WTC11 (cell line): Measurements from ENCODE around the gene DYNLL2. TPM values are rescaled to one million over a fixed set of nuclear protein-coding genes. Genes with fewer than 3 reads are reported as not detected.

Experiments used
- ATAC-seq: fragments of 200-7000 bp; cut with Tn5 transposase; 2 replicates; pipeline ENCODE4 v1.10.0; 2021; ENCODE audit warnings: mild to moderate bottlenecking, moderate library complexity
- CTCF ChIA-PET: fragments of 300-600 bp; sonication (Branson Sonifier 250); formaldehyde crosslinking; loops from one replicate; lab custom pipeline; 2021; ENCODE audit warnings: antibody characterized with exemption; lab: Charles Lee
- POLR2A ChIA-PET: fragments of 350-600 bp; sonication (Branson Sonifier 250); formaldehyde crosslinking; loops from one replicate; lab custom pipeline; 2021; ENCODE audit warnings: antibody characterized with exemption; lab: Charles Lee
- DNase-seq: peaks from one replicate; pipeline ENCODE4 v3.0.0; 2021; ENCODE audit warnings: low spot score
- H3K27ac Mint-ChIP-seq: 2 replicates; pipeline ENCODE4 v1.8.0; 2021; ENCODE audit warnings: mixed read lengths
- H3K27me3 Mint-ChIP-seq: 2 replicates; pipeline ENCODE4 v1.8.0; 2021; ENCODE audit warnings: low read depth, mild to moderate bottlenecking, moderate library complexity, mixed read lengths
- H3K36me3 Mint-ChIP-seq: 2 replicates; pipeline ENCODE4 v1.8.0; 2021; ENCODE audit warnings: mixed read lengths
- H3K4me1 Mint-ChIP-seq: 2 replicates; pipeline ENCODE4 v1.8.0; 2022; ENCODE audit warnings: mixed read lengths
- H3K4me3 Mint-ChIP-seq: 2 replicates; pipeline ENCODE4 v1.8.0; 2021; ENCODE audit warnings: mild to moderate bottlenecking, moderate library complexity, mixed read lengths
- H3K9me3 Mint-ChIP-seq: 2 replicates; pipeline ENCODE4 v1.8.0; 2021; ENCODE audit warnings: mixed read lengths
- ATF1 ChIP-seq: sonication (generic); formaldehyde crosslinking; IDR thresholded peaks from 2 replicates; pipeline ENCODE4 v1.8.1; 2023; ENCODE audit warnings: mild to moderate bottlenecking, moderate library complexity, missing genetic modification reagents
- CREB1 ChIP-seq: sonication (generic); formaldehyde crosslinking; IDR thresholded peaks from 2 replicates; pipeline ENCODE4 v1.8.0; 2023; ENCODE audit warnings: mild to moderate bottlenecking, missing genetic modification reagents
- CREM ChIP-seq: sonication (generic); formaldehyde crosslinking; IDR thresholded peaks from 2 replicates; pipeline ENCODE4 v1.8.1; 2022; ENCODE audit warnings: mild to moderate bottlenecking, missing genetic modification reagents, moderate library complexity
- E2F5 ChIP-seq: sonication (generic); formaldehyde crosslinking; IDR thresholded peaks from 2 replicates; pipeline ENCODE4 v1.8.1; 2022; ENCODE audit warnings: mild to moderate bottlenecking, moderate library complexity, missing genetic modification reagents
- FOXP1 ChIP-seq: sonication (generic); formaldehyde crosslinking; IDR thresholded peaks from 2 replicates; pipeline ENCODE4 v1.8.0; 2022; ENCODE audit warnings: missing genetic modification reagents, mild to moderate bottlenecking, moderate library complexity, borderline replicate concordance
- GABPB1 ChIP-seq: sonication (generic); formaldehyde crosslinking; IDR thresholded peaks from 2 replicates; pipeline ENCODE4 v1.8.1; 2023; ENCODE audit warnings: mild to moderate bottlenecking, missing genetic modification reagents
- GRHL2 ChIP-seq: fragments of 250-450 bp; sonication (Bioruptor Pico); IDR thresholded peaks from 2 replicates; pipeline ENCODE4 v1.8.0; 2022; ENCODE audit warnings: mild to moderate bottlenecking, moderate library complexity; ENCODE audit not compliant: insufficient replicate concordance, severe bottlenecking
- HMGA2 ChIP-seq: fragments of 250-450 bp; sonication (Bioruptor Pico); IDR thresholded peaks from 2 replicates; pipeline ENCODE4 v1.4.0; 2021; ENCODE audit warnings: mild to moderate bottlenecking, moderate library complexity
- HMGXB4 ChIP-seq: sonication (generic); formaldehyde crosslinking; IDR thresholded peaks from 2 replicates; pipeline ENCODE4 v1.8.1; 2023; ENCODE audit warnings: mild to moderate bottlenecking, moderate library complexity, missing genetic modification reagents
- JUN ChIP-seq: sonication (generic); formaldehyde crosslinking; IDR thresholded peaks from 2 replicates; pipeline ENCODE4 v1.8.0; 2023; ENCODE audit warnings: mild to moderate bottlenecking, missing genetic modification reagents
- KAT7 ChIP-seq: sonication (generic); formaldehyde crosslinking; IDR thresholded peaks from 2 replicates; pipeline ENCODE4 v1.8.1; 2023; ENCODE audit warnings: missing genetic modification reagents, mild to moderate bottlenecking, borderline replicate concordance
- NFE2L1 ChIP-seq: sonication (generic); formaldehyde crosslinking; IDR thresholded peaks from 2 replicates; pipeline ENCODE4 v1.8.1; 2023; ENCODE audit warnings: missing genetic modification reagents
- NFYB ChIP-seq: sonication (generic); formaldehyde crosslinking; conservative IDR thresholded peaks from 2 replicates; pipeline ENCODE4 v1.8.0; 2022; ENCODE audit warnings: low read depth, missing genetic modification reagents
- PRRX2 ChIP-seq: fragments of 250-450 bp; sonication (Bioruptor Pico); IDR thresholded peaks from 2 replicates; pipeline ENCODE4 v1.8.0; 2021; ENCODE audit warnings: mild to moderate bottlenecking
- RELA ChIP-seq: sonication (generic); formaldehyde crosslinking; IDR thresholded peaks from 2 replicates; pipeline ENCODE4 v1.8.1; 2022; ENCODE audit warnings: missing genetic modification reagents, mild to moderate bottlenecking, borderline replicate concordance
- SMAD4 ChIP-seq: sonication (generic); formaldehyde crosslinking; IDR thresholded peaks from 2 replicates; pipeline ENCODE4 v1.8.0; 2022; ENCODE audit warnings: mild to moderate bottlenecking, missing genetic modification reagents
- SOX15 ChIP-seq: fragments of 250-450 bp; sonication (Bioruptor Pico); IDR thresholded peaks from 2 replicates; pipeline ENCODE4 v1.9.0; 2021; ENCODE audit warnings: mild to moderate bottlenecking
- TCF7 ChIP-seq: sonication (generic); formaldehyde crosslinking; IDR thresholded peaks from 2 replicates; pipeline ENCODE4 v1.8.0; 2022; ENCODE audit warnings: mild to moderate bottlenecking, low read depth, missing genetic modification reagents, moderate library complexity
- TP53 ChIP-seq: sonication (generic); formaldehyde crosslinking; IDR thresholded peaks from 2 replicates; pipeline ENCODE4 v1.8.1; 2023; ENCODE audit warnings: mild to moderate bottlenecking, missing genetic modification reagents
- USF1 ChIP-seq: sonication (generic); formaldehyde crosslinking; IDR thresholded peaks from 2 replicates; pipeline ENCODE4 v1.8.0; 2022; ENCODE audit warnings: mild to moderate bottlenecking, missing genetic modification reagents
- ZNF121 ChIP-seq: sonication (generic); formaldehyde crosslinking; IDR thresholded peaks from 2 replicates; pipeline ENCODE4 v1.8.0; 2023; ENCODE audit warnings: missing genetic modification reagents
- ZNF317 ChIP-seq: sonication (generic); formaldehyde crosslinking; IDR thresholded peaks from 2 replicates; pipeline ENCODE4 v1.8.1; 2023; ENCODE audit warnings: low read depth, mild to moderate bottlenecking, moderate library complexity, missing genetic modification reagents, borderline replicate concordance
- ZNF416 ChIP-seq: fragments of 250-450 bp; sonication (Bioruptor Pico); IDR thresholded peaks from 2 replicates; pipeline ENCODE4 v1.9.0; 2021; ENCODE audit warnings: mild to moderate bottlenecking, inconsistent platforms
- ZNF512 ChIP-seq: sonication (generic); formaldehyde crosslinking; IDR thresholded peaks from 2 replicates; pipeline ENCODE4 v1.8.1; 2022; ENCODE audit warnings: missing genetic modification reagents, borderline replicate concordance
- total RNA-seq: library from RNA; stranded (reverse); gene quantifications from 3 replicates; pipeline ENCODE4 v1.2.3, GENCODE V29; 2021
- TF ChIP-seq, protein P1 (sequence below): sonication (generic); formaldehyde crosslinking; IDR thresholded peaks from 2 replicates; pipeline ENCODE4 v1.8.1; 2023; ENCODE audit warnings: mild to moderate bottlenecking, missing genetic modification reagents
- TF ChIP-seq, protein P2 (sequence below): sonication (generic); formaldehyde crosslinking; conservative IDR thresholded peaks from 2 replicates; pipeline ENCODE4 v1.8.1; 2022; ENCODE audit warnings: mild to moderate bottlenecking, missing genetic modification reagents

DYNLL2 gene
- total RNA-seq, 1 experiment from 2014 or later = 34.6 TPM

DNA sequence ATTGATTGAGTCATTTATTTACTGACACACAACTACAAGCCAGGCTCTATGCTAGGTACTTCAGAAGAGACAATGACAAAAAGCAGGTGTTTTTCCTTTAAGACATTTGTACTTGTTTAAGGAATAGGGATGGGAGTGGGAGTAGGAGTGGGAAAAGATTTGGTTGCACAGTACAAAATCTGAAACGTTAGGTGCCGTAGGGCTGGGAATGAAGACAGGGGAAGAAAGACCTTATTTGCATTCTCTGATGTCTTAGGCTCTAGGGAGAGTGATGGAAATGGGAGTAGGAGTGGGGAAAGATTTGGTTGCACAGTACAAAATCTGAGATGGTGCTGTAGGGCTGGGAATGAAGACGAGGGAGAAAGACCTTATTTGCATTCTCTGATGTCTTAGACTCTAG lies 36.3 kb downstream of the DYNLL2 start:
- no peak for DNase-seq
- Mint-ChIP-seq H3K27ac (no peak overlapping the region), H3K4me3 (no peak overlapping the region), H3K4me1 (no peaks in the 10 kb centered on the region), H3K36me3 (no peaks in the 10 kb centered on the region), H3K9me3 (no peaks in the 10 kb centered on the region), H3K27me3 (peaks cover 5% of the 10 kb centered on the region; the same call in 1 of the 2 replicates)
- TF ChIP-seq USF1 = no peak
- TF ChIP-seq ZNF416 (CRISPR knock-in tag) = no peak
- TF ChIP-seq, protein P1, sequence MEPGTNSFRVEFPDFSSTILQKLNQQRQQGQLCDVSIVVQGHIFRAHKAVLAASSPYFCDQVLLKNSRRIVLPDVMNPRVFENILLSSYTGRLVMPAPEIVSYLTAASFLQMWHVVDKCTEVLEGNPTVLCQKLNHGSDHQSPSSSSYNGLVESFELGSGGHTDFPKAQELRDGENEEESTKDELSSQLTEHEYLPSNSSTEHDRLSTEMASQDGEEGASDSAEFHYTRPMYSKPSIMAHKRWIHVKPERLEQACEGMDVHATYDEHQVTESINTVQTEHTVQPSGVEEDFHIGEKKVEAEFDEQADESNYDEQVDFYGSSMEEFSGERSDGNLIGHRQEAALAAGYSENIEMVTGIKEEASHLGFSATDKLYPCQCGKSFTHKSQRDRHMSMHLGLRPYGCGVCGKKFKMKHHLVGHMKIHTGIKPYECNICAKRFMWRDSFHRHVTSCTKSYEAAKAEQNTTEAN (CRISPR knock-in tag) = no peak
- TF ChIP-seq HMGXB4 (CRISPR knock-in tag) = no peak
- TF ChIP-seq CREB1 = no peak
- TF ChIP-seq ZNF317 (CRISPR knock-in tag) = no peak
- TF ChIP-seq SMAD4 (CRISPR knock-in tag) = no peak
- TF ChIP-seq HMGA2 (CRISPR knock-in tag) = no peak
- TF ChIP-seq SOX15 = no peak
- no peak for TF ChIP-seq NFYB (CRISPR knock-in tag)
- TF ChIP-seq ZNF512 (CRISPR knock-in tag) = no peak
- ATAC-seq = no peak
- POLR2A ChIA-PET = no interaction called here
- CTCF ChIA-PET = interaction anchor here (1.0 kb wide), 1 partner anchor 53 kb away, joined by 8 read pairs; no protein-coding TSS in a partner anchor

- peak; percentile 56 for DNase-seq
- Mint-ChIP-seq H3K27ac (no peak overlapping the region), H3K9me3 (no peaks in the 10 kb centered on the region), H3K27me3 (peaks cover 5% of the 10 kb centered on the region; the same call in 1 of the 2 replicates), H3K4me3 (no peak overlapping the region), H3K4me1 (no peaks in the 10 kb centered on the region), H3K36me3 (no peaks in the 10 kb centered on the region)
- POLR2A ChIA-PET = interaction anchor here (0.6 kb wide), 1 partner anchor 64 kb away, joined by 4 read pairs; no protein-coding TSS in a partner anchor
- ATAC-seq = peak; percentile 74
- CTCF ChIA-PET = interaction anchor here (1.0 to 1.9 kb wide), 2 partner anchors 52 to 127 kb away, joined by 4 to 8 read pairs; no protein-coding TSS in a partner anchor
- TF ChIP-seq PRRX2 (CRISPR knock-in tag) = no peak
- TF ChIP-seq TP53 (CRISPR knock-in tag) = 0 out of 2 replicates have a peak, but pooled peaks have one; percentile 39
- TF ChIP-seq GABPB1 = peak; percentile 26; the same call in 1 of the 2 replicates
- TF ChIP-seq FOXP1 (CRISPR knock-in tag) = no peak
- TF ChIP-seq E2F5 = no peak
- TF ChIP-seq NFYB (CRISPR knock-in tag) = 0 out of 2 replicates have a peak, but pooled peaks have one; percentile 7
- TF ChIP-seq TCF7 = 0 out of 2 replicates have a peak, but pooled peaks have one; percentile 31
- TF ChIP-seq, protein P2, sequence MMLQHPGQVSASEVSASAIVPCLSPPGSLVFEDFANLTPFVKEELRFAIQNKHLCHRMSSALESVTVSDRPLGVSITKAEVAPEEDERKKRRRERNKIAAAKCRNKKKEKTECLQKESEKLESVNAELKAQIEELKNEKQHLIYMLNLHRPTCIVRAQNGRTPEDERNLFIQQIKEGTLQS = no peak
- TF ChIP-seq NFE2L1 (CRISPR knock-in tag) = 0 out of 2 replicates have a peak, but pooled peaks have one; percentile 35
- TF ChIP-seq, protein P1 (CRISPR knock-in tag) = peak; percentile 54; the same call in 1 of the 2 replicates
- 0 out of 2 replicates have a peak, but pooled peaks have one; percentile 58 for TF ChIP-seq CREM (CRISPR knock-in tag)
- TF ChIP-seq USF1 = peak; percentile 46; the same call in 1 of the 2 replicates
- TF ChIP-seq ATF1 = no peak
- TF ChIP-seq ZNF121 (CRISPR knock-in tag) = no peak
- TF ChIP-seq GRHL2 (CRISPR knock-in tag) = no peak
- TF ChIP-seq KAT7 = no peak
- peak; percentile 31; the same call in 1 of the 2 replicates for TF ChIP-seq JUN (CRISPR knock-in tag)
- TF ChIP-seq RELA = no peak
Measured at GRCh38 chr17:58120195-58120822, 37.1 kb downstream of the DYNLL2 start.
